SIG-M5 treated with dmso at 0.1 percent for 504 hours (cell line): ENCODE measurements around the gene PADI2.

ENCODE experiments used
- DNase-seq: peaks from one replicate; lab custom pipeline; 2025; ENCODE audit not compliant: unreplicated experiment; lab: John Stamatoyannopoulos, UW

The PADI2 gene

GRCh38 chr1:17116643-17117042 is 2.6 kb downstream of the PADI2 start:
- DNase-seq: no peak

DNA sequence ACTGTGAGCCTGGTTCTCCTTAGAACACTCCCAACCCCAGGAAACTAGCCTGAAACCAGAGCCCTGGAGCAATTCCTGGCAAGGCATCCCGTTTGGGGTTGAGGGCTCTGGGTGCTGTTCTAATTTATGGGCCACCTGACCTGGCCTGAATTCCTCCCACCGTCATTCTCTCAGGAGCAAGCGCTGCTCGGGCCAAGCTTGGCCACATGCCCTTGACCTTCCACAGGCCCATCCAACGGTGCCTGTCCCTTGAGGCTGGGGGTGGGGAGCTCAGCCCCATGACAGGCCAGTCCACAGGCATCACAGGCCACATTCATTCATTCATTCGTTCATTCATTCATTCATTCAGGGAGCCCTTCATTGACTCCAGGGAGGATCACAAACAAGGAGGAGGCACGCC is 5.3 kb downstream of the PADI2 start:
- no peak for DNase-seq

- DNase-seq: no peak
These were observed 6.6 kb downstream of the PADI2 start for GRCh38 chr1:17112496-17113236.

DNA sequence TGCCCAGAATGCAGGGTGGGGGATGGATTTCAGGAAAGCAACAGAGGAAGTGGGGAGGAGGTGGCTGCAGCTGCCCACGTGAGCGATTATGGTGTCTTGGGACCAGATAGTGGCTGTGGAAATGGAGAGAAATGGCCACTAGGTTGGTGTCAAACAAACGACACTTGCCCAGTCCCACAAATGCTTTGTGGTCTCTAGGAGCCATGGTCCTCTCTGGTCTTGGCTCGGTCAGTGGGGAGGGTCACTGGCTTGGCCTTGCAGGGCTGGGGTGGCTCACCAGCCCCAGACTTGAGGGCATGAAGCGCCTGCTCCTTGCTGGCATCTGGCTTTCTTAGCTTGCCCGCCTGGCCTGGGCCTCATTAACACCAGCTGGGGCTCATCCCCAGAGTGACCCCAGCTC is 7.2 kb downstream of the PADI2 start:
- DNase-seq: no peak

GRCh38 chr1:17110555-17110926 is 8.7 kb downstream of the PADI2 start:
- DNase-seq: no peak

- DNase-seq: no peak
These were observed 9.2 kb downstream of the PADI2 start for GRCh38 chr1:17109892-17110554.

DNA sequence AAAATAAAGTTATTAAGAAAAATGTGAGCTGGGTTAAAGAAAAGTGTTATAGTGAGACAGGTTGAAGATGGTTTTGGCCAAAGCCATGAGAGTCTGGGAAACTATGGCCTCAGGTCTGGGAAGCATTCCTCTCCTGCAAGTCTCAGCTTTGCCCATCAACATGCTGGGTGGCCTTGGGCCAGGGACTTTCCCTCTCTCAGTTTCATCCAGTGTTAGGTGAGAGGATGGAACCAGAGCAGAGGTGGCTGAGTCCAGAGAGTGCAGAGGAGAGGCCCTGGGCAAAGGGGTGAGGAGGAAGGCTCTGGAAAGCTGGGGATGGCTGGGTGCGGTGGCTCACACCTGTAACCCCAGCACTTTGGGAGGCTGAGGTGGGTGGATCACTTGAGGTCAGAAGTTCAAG is 10.5 kb downstream of the PADI2 start:
- no peak for DNase-seq

DNA sequence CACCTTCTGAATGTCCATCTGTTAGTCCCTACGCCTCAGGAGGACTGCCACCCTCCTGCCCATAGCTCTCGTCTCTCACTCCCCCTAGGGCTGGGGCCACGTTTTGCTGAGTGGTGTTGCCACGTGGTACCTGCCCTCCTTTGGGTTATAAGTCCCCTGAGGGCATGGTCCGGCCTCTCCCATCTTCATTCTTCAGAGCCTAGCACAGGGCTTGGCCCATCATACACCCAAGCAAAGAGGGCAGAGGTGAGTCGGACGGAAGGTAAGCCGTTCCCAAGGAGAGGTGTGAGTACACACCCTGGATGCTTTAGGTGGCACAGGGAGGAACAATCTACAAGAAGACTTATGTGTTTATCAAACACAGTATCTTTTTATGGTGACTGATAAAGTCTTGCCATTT is 10.9 kb downstream of the PADI2 start:
- no peak for DNase-seq

DNA sequence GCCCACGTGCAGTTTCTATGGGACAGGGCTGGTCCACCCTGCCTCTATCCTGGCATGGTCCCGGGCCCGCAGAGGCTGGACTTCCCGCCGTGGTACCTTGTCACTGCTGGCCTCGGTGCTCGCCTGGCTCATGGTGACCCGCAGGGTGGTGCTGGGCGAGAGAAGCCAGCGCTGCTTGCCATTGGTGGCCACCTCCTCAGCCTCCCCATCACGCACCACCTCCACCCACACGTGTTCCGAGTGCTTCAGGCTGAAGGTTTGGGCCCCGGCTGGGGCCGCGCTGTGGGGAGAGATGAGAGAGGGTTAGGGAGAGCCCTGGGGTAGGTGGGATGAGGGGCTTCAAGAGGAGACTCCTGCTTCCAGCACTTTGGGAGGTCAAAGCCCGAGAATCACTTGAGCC is 14.5 kb downstream of the PADI2 start:
- DNase-seq: no peak

DNA sequence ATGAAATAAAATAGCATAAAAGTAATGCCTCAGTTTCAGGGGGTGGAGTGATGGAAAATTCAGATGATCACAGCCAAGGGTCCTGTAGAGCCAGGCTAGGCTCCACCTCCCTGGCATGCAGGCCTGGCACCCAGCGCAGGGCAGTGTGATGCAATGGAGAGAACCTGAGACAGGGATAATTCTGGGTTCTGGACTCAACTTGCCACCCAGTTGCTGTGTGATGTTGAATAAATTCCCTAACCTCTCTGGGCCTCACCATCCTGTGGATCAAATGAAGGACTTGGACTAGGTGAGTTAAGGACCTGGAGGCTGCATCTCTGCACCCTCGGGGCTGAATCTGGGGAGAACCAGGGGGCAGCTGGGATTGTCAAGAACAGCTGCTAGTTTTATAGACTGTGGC is 17.0 kb downstream of the PADI2 start:
- no peak for DNase-seq

DNA sequence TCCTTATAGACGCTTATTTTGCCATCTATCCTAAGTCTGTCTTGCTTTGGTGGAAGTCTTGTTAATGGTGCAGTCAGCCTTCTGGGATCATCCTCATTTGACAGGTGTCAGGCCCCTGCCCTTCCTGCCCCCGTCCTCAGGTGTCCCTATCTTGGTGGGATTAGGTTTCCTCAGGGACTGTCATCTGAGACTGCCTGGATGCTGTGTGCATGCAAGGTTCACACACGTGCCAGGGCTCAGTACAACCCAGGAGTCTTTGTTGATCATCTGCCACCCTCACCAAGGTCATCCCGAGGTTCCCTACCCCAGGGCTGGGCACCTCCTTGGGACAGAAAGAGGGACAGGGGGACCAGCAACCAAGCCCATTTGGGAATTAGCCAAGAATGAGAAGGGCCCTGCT is 18.0 kb downstream of the PADI2 start:
- no peak for DNase-seq

- no peak for DNase-seq
These were observed 19.5 kb downstream of the PADI2 start for GRCh38 chr1:17099616-17100340.

DNA sequence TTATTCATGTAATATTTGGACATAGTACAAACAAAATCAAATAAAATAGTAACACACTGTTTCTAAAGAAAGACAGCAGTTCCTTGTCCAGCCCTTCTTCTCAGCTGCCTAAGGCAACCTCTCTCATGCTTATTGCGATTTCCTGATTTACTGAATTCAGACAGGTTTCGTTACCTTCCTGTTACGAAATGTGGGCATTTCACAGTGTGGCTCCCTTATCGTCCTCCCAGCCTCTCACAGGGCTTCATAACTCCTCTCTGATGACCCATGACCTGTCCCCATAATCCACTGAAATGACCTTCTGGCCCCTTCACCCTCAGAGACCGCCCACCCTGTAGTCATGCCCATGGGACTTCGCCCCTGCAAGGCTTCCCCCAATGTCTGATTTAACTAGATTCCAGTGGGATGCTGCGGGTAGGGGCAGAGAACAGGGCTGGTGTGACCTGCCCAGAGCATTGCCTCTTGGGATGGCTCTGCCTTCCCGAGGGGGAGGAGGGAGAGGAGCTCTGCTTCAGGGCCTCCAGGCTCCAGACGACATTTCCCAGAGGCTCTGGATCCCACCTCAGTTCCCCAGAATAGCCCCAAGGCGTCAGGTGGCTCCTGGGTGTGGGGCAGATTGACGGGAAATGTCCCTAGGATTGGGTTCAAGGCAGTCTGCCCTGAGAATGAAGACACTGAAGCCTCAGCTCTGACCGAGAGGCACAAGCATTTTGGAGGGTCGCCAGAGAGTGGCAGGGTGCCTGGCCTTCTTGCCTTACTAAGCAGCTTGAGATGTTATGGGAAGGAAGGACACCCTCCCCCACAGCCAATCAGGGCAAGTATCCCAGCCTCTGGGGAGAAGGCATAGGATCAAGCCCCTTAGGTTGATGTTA is 20.6 kb downstream of the PADI2 start:
- peak; percentile 35 for DNase-seq

GRCh38 chr1:17097787-17098186 is 21.5 kb downstream of the PADI2 start:
- no peak for DNase-seq

DNA sequence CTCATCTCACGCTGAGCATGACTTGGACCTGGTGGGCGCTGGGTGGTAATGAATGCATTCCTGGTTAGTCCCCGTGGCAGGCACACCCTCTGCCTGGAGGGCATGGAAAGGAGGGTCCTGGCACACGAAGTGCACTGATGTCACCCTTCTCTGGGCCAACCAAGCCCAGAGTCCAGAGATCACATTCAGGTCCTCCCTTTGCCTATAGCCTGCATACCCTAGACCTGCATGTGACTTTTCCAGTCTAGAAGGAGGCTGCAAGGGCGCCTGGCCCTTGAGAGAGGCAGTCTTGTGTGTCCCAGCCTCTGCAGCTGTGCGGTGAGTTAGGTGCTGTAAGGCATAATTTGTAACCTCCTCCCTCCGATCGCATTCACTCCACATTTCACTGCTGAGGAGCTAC is 22.1 kb downstream of the PADI2 start:
- DNase-seq: no peak

- DNase-seq: no peak
These were observed 22.7 kb downstream of the PADI2 start for GRCh38 chr1:17096584-17096983.

DNA sequence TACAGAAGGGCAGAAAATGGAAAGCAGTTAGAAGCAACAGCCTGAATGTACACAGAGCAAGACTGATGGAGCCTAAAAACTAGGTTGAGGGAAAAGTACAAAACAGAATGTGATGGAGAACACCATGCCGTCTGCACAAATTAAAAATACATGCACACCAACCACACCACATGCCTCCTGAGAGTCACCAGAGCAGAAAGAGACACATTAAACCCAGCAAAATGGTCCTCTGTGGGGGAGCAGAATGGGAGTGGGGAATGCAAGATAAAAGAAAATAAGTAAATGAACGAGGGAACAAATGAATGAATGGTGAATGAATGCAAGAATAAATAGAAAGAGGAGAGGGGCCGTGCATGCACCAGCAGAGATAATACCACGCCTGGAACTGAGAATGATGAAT is 24.1 kb downstream of the PADI2 start:
- DNase-seq: no peak

- DNase-seq: no peak
These were observed 24.6 kb downstream of the PADI2 start for GRCh38 chr1:17094664-17095063.

DNA sequence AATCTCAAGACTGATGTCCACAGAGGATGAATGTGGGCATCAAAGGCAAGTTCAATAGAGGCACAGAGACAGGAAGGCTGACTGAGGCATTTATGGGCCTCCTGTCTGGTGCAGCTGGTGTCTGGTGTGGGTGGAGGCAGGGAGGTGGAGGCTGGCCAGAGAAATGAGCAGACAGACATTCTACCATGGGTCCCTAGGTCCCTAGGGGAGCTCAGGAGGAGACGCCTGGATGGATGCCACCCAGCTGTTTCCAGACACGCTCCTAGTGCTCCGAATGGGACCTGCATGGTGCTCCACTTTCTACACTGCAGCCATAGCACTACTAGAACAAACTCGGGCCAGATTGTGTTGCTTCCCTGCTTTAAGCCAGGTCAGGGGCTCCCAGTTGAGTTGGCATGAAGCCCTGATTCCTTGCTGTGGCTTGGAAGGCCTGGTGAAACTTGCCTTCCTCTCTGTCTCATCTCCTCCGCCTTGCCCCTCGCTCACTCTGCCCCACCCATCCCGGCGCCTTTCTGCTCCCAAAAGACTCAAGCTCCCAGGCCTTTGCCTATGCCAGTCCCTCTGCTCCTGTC is 25.3 kb downstream of the PADI2 start:
- DNase-seq: no peak

- no peak for DNase-seq
These were observed 28.0 kb downstream of the PADI2 start for GRCh38 chr1:17091252-17091651.

- DNase-seq: no peak
These were observed 29.7 kb downstream of the PADI2 start for GRCh38 chr1:17089506-17089905.
